Measurements from ENCODE around the gene RIPPLY3.

- TF ChIP-seq SUZ12 (IDR thresholded peaks at IDR 0.05; ENCODE audit: extremely low read depth, insufficient read depth, insufficient read length) = no peak
- TF ChIP-seq YY1 (IDR thresholded peaks at IDR 0.05; ENCODE audit: insufficient read depth, insufficient read length) = no peak
- no peak for TF ChIP-seq ZNF274 (IDR thresholded peaks at IDR 0.05; ENCODE audit: low read depth, low read length)
These were observed 2.2 kb downstream of the RIPPLY3 start for GRCh38 chr21:37008724-37009123.
